HL-60 (cell line): ENCODE results near the gene CEP350.

Experiments
- DNase-seq, 2 experiments: peaks; one replicate each; pipeline ENCODE4 v3.0.0-alpha.2; 2010 to 2020; ENCODE audit warnings: low read depth in 1 of 2, low spot score in 1 of 2
- H3K27ac ChIP-seq: fragments of 250-450 bp; sonication (Bioruptor Pico); replicated peaks from 2 replicates; pipeline ENCODE4 v1.5.1; 2020; ENCODE audit warnings: mild to moderate bottlenecking, moderate library complexity
- H3K27me3 ChIP-seq: fragments of 250-450 bp; sonication (Bioruptor Pico); 2 replicates; pipeline ENCODE4 v1.5.1; 2021; ENCODE audit warnings: mild to moderate bottlenecking, moderate library complexity; ENCODE audit not compliant: insufficient read depth, poor library complexity, severe bottlenecking
- H3K4me3 ChIP-seq: replicated peaks from 2 replicates; pipeline ENCODE4 v1.5.1; 2011; ENCODE audit warnings: mild to moderate bottlenecking, control low read depth, low read length; ENCODE audit not compliant: insufficient read depth
- CTCF ChIP-seq: IDR thresholded peaks from one replicate; pipeline ENCODE4 v1.5.1; 2011; ENCODE audit warnings: low read length, control low read depth, inconsistent platforms; ENCODE audit not compliant: insufficient read depth
- GABPA ChIP-seq: IDR thresholded peaks from 2 replicates; pipeline ENCODE4 v1.6.1; 2012; ENCODE audit warnings: low read depth
- POLR2AphosphoS5 ChIP-seq: IDR thresholded peaks from 2 replicates; pipeline ENCODE4 v1.6.1; 2012; ENCODE audit warnings: low read depth
- REST ChIP-seq: IDR thresholded peaks from 2 replicates; pipeline ENCODE4 v1.6.1; 2012; ENCODE audit warnings: low read depth; ENCODE audit not compliant: insufficient replicate concordance
- SPI1 ChIP-seq: IDR thresholded peaks from 2 replicates; pipeline ENCODE4 v1.6.1; 2012; ENCODE audit warnings: low read depth, mild to moderate bottlenecking, borderline replicate concordance

Gene CEP350

DNA sequence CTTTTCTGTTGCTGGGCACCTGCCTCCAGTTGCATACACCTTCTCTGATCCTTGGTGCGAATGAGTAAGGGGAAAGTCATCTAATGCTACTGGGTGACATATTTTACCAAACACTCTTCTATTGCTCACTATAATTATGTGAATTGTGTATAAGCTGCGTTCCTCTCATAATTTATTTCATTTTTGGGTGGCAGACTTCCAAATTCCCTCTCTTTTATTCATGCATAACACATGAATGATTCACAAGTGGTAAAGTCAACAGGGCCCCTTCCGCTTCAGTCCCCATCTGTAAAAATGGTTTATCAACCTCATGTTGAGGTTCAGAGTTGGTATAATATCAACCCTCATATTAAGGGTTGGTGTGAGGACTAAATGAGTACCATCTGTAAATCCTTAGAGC, 196.9 kb downstream of the CEP350 start:
- no peak overlapping the region for H3K4me3 ChIP-seq
- no peak for DNase-seq
- no peaks in the 10 kb centered on the region for H3K27me3 ChIP-seq
- peak overlapping the region; percentile 47 for H3K27ac ChIP-seq
- TF ChIP-seq SPI1 (no peak), REST (no peak), GABPA (no peak), CTCF (no peak), POLR2AphosphoS5 (no peak)

DNA sequence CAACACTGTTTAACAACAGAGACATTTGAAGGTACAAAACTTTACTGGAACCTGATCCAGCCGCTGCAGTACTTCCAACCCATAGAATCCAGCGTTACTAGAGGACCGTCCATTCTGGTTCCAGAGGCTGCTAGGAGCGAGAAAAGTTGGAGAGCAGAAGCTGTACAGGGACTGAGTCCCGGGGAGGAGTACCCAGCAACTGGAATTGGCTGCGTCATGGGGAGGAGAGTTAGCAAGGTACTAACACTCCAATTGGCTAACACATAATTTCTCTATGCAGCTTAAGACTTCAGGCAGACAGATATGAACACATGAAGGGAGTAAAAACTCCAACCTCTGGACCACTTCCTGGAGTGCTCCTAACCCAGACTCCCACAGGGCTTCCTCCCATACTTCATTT, 198.0 kb downstream of the CEP350 start:
- no peaks in the 10 kb centered on the region for H3K27me3 ChIP-seq
- DNase-seq, result no peak

GRCh38 chr1:180153032-180153431, 198.4 kb downstream of the CEP350 start:
- Histone ChIP-seq H3K27me3 (no peaks in the 10 kb centered on the region), H3K4me3 (no peak overlapping the region), H3K27ac (no peak overlapping the region; the same call in 1 of the 2 replicates)
- DNase-seq, result no peak
- TF ChIP-seq SPI1 (no peak), POLR2AphosphoS5 (no peak), GABPA (no peak), REST (no peak), CTCF (no peak)

More for the DNA sequence above, 198.0 kb downstream of the CEP350 start:
- H3K4me3 ChIP-seq, result no peak overlapping the region
- no peak overlapping the region; the same call in 1 of the 2 replicates for H3K27ac ChIP-seq
- TF ChIP-seq REST, result no peak
- TF ChIP-seq GABPA, result no peak
- TF ChIP-seq SPI1, result no peak

DNA sequence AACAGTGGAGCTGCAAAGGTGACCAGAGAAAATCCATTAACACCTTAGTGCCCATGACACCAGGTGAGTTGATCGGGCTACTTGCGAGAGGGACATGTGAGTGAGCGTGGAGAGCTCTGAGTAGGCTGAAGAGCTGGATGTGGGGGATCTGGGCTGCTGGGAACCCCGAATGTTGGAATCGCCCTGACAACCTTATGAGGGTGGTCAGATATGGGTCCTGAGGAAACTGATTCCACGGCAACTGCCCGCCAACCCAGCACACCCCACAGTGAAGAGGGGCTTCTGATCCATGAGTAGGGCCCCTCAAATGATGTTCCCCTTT, 199.4 kb downstream of the CEP350 start:
- Histone ChIP-seq H3K27me3 (no peaks in the 10 kb centered on the region), H3K4me3 (peak overlapping the region; percentile 87), H3K27ac (peak overlapping the region; percentile 94)
- no peak for TF ChIP-seq GABPA
- no peak for DNase-seq
